ENCODE measurements around the gene TMEM201.
A peak's percentile ranks its signal among the peaks of the same experiment; 100 is the strongest.

DNA sequence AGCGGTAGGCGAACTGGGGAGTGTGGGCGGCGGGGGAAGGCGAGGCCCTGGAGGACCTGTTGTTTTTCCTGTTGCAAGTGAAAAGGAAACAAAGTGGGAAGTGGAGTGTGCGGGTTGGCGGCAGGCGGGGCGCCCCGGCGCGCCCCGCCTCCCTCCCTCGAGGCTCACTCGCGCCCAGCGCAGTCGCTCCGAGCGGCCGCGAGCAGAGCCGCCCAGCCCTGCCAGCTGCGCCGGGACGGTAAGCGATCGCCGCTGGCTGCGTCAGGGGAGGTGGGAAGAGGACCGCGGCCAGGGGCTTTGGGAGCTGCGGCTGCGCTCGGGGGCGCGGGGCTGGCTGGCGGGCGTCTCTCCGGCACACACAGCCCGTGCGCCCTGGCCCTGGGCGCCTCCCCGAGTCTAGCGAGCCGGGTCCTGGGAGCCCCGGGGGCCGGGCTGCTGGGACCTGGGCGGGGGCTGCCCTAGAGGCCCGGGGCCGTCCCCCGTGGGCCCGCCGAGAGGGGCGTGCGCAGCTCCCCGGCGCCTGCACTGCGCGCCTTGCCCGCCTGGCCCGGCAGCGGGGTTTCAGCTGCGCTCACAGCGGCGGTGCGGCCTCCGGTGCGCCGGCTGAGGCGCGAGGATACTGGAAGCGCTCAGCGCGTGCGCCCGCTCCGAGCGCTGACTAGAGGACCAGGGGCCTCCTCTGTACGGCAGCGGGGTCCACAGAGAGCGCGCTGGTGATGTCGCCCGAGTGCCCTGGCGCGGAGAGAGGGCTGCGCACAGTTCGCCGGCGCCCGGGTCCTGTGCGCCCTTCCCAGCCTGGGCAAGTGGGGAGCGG, 63.1 kb downstream of the TMEM201 start, which contains the start of gene PIK3CD:
- TF ChIP-seq CTCF (IDR thresholded peaks at IDR 0.05) (no peak), EZH2 (IDR thresholded peaks at IDR 0.05) (peak; percentile 76), EZH2phosphoT487 (IDR thresholded peaks at IDR 0.05) (peak; percentile 52)
